Left hindlimb (tissue), 1 donor: ENCODE data around the gene FBXO21.
"Not testable (repeated sequence)": the region's sequence is repeated elsewhere in the genome, so short reads cannot be mapped to it uniquely, and the experiment has no call there.

Source experiments
- DNase-seq: peaks from one replicate; pipeline ENCODE4 v3.0.0-alpha.2; 2018

The FBXO21 gene

DNA sequence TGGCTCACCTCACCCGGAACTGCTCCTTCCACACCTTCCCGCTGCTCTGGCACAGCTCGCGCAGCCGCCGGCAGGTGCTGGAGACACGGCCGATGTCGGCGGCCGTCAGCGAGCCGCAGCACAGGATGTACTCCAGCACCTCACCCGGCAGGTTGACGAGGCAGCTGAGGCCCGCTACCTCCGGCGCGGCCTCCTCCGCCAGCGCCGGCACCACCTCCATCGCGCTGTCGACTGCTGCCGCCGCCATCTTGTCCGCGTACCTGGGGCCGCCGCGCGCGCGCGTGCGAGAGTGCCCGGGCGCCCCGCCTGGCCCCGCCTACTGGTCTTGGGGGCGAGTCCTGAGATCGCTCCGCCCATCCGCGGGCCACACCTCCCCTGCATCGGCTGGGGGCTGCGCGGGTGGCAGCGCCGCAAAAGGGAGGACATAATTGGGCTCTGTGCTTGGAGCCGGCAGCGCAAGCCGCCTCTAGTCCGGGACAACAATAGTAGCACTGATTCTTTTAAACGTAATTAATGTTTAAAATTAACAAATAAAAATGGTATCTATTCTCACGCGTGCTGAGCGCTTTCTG lies at the start of gene FBXO21:
TSS of gene FBXO21 (minus strand) at position 261 of the 572 bp plus-strand sequence. CDS start at position 247, 14 bp downstream.
- peak; percentile 91 for DNase-seq

DNA sequence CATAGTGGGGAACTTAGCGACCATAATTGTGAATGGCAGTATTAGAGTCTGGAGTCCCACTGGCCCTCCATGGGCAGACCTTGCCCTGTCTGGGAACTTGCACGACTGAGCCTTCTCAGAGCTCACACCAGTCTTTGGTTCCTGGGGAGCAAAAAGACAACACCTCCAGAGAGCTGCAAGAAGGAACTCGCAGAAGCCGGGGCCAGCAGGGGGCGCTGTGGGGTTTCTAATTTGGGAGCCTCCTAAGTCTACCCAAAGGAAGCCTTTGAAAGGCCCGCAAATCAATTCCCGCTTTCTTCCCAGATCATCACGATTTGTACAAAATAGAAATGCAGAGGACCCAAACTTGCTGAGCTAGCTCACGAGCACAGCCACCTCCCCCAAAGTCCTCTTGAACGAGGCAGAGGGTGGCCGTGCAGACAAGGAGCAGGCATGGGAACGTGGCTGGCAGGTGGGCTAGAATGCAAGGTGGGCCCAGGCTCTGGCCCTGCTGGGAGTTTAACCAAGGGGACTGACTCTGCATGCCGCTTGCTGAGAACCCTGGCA lies 46.3 kb upstream of the FBXO21 start:
- peak; percentile 74 for DNase-seq

DNA sequence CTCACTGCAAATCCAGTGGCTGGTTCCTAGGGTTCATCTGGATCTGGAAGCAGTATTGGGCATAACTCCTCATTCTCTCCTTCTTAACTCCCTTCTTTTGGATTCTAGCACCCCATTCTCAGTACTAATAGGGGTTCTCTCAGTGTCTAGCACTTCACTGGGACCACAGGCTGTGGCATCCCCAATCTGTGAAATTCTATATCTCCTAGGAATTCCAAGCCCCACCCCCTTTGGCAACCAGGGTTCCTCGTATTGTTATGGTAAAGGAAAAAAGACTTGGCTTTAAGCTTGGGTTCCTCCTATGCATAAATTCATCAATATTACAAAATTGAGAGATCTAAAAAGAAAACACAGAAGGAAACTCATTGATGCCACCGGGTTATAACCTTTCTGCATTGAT lies 45.0 kb upstream of the FBXO21 start:
- no peak for DNase-seq

DNA sequence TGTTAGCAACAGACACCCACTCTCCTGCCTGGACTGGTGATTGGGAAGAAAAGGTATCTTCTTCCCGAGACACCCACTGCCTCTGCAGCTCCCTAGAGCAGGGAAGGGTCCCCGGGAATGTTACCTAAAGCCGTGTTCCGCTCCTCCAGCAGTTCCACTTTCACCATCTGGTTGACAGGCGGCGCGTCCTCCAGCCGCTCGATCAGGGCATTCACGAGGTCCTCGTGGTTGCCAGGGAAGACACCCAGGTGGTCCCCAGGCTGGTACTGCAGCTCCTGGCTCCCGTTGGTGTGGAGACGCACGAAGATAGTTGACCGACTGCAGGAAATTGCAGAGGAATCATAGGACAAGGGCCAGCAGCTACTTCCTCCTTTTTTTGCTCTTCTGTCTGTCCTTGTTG lies 44.2 kb upstream of the FBXO21 start:
- no peak for DNase-seq

DNA sequence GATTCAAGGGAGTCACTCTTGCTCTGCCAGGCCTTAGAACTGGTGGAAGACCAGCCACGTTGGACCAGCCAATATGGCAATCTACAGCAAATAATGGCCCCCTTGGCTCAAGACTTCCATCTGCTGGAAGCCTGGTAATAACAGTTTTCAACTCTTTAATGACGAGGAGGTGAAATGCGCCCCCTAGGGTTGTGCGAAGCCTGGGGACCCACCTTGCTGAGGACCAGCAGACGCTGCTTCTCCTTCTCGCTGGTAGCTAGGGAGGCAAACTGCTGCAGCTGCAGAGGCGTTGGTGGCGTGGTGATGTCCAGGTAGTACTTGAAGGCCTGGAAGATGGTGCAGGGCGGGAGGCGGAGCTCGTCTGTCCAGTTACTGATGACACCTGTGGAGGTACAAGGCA lies 41.5 kb upstream of the FBXO21 start:
- no peak for DNase-seq

GRCh38 chr12:117228239-117228638 lies 38.0 kb upstream of the FBXO21 start:
- DNase-seq = no peak

DNA sequence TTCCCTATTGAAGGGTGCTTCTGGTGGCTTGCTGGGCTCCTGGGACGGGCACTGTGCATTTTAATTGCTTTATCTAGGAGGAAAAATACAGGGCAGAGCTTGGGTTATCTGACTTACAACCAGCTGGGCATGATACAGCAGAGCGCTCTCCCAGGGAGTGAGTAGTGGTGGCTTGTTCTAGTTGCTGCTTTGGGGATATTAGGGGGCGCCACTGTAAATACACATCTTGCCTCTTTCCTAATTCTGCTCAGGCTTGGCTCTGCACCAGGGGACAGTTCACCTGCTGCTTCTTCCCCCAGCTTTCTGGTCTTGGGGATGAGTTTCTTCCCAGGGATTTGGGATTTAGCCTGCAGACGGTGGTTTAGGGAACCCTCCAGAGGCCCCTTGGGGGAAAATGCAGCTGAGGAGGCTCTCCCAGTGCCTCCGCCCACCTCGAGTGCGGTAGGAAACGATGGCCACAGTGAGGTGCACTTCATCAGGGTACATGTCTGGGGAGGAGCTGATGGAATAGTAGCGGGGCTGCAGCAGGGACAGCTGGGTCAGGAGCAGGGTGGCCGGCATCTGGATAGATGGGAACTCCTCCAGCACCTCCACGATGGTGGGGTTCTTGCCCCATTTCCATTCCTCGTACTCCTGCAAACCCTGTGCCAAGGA lies 36.9 kb upstream of the FBXO21 start:
- no peak for DNase-seq

DNA sequence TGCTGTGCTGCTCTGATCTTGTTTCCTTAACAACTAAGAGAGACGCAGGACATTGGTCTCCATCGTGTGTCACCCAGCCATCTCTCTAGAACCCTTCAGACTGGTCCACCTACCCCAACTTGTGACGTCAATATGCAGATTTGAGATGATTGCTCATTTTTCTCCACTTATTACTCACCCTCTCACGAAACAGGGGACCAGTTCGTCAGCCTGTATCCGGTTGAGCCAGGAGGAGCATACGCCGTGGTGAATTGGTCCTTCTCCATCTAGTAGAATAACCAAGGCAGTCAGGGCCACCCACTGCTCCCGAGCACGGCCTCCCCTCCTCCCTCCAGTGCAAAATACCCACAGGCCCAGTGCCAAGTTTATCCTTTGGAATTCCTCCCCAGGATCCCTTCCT lies 36.2 kb upstream of the FBXO21 start:
- DNase-seq = no peak

- no peak for DNase-seq
These were observed 34.9 kb upstream of the FBXO21 start for GRCh38 chr12:117225179-117225578.

DNA sequence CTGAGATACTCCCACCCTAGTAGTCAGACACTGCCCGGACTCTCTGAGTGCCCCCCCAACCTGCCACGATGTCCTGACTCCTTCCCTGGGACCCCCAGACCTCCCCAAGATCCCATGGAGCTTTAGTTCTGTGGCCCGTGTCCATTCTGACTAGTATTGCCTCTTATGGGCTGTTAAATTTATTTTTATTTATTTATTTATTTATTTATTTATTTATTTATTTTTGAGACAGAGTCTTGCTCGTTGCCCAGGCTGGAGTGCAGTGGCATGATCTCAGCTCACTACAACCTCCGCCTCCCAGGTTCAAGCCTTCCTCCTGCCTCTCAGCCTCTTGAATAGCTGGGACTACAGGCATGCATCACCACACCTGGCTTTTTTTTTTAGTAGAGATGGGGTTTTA lies 30.7 kb upstream of the FBXO21 start:
- DNase-seq = not testable (repeated sequence)

DNA sequence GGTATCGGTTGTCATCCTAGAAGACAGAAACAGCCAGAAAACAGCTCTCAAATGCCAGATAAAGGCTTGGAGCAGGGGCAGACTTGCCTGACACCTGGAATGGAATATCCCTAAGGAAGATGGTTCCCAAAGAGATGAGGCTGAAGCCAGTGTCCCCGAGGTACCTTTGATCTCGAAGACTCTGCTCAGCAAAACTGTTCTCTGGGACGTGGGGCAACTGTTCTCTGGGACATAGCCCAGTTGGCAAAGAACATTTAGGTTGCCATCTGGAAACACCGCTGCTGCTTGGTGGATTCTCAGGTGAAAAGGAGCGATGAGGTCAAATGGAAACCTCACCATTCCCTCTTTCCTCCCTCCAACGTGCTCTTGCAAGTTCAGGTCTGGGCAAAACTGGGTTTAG lies 27.9 kb upstream of the FBXO21 start:
- no peak for DNase-seq

DNA sequence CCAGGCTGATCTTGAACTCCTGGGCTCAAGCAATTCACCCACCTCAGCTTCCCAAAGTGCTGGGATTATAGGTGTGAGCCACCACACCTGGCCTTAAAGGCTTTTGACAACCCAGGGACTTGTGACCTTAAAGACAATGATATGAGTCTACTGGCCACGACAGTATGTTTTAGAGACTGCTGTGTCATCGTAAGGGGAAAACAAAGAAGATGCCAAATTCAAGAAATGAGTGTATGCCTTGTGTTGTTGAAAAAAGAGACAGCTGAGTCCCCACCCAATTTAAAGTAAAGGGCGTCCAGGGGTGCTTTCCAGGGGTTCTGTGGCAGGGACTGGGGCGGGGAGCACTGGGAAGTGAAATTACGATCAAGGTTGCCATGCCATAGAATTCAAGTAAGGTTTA lies 26.4 kb upstream of the FBXO21 start:
- no peak for DNase-seq

DNA sequence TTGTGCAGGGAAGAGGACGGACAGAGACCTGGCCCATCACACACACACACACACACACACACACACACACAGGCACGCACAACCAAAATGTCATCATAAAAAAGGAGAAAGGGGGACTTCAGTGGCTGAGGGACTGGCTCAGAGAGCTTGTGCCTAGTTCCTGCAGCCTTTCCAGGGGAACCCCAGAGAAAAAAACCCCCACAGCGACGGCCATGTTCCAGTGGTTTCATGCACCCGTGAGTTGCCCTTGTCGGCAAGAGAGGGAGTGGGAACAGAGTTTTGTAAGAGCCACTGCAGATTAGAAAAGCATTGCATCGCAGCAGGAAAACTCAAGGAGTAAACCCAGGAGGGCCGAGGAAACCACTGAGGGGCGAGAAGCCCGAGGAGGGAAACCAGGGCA lies 24.5 kb upstream of the FBXO21 start:
- DNase-seq = no peak

DNA sequence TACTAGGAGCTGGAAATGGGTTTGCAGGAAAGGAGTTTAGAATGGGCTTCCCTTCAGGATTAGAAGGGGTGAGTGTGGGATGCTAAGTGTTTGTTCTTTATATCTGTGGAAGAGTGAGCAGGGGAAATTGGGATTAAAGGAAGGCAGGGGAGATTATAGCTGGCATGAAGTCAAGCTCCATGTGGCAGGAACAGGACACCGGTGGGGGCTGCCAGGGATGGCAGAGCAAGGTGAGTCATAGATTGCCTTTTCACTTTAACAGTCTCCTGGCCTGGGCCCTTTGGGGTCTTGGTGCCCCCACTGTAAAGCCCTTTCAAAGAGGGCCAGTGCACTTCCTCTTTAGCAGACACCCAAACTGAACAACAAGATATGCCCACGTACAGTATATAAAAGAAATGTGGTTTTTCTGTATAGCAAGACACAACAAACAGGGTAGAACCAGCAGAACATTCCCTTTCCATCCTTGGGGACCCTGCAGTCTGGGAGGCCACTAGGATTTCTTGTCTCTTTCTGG lies 23.1 kb upstream of the FBXO21 start:
- no peak for DNase-seq

DNA sequence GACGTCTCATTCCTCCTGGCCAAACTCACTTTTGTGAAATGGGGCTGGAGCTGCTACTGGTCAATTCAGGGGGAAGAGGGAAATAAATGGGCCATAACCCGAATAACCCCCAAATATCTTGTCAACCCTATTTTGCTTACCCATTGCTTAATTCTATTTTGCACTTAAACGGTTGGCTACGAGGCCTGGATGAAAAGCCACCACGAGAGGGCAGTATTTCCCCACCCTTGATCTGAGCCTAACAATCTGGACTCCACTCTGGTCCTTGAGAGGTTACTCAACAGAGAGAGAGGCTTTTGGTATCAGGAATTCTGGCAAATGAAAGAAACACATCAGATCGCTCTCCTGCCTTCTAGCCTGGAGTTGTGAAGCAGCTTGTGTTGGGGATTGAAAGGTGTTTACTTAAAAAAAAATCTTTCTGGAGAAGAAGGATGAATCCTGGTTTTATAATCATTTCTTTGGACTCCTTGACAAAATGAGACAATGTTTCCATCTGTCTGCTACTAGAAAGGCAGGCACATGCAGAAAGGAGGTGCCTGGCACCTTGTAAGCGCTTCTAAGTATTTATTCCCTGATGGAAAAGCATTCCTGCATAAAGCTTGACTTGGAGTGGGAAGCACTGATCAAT lies 22.4 kb upstream of the FBXO21 start:
- DNase-seq = peak; percentile 65

- no peak for DNase-seq
These were observed 20.1 kb upstream of the FBXO21 start for GRCh38 chr12:117210266-117210918.

- DNase-seq = no peak
These were observed 19.4 kb upstream of the FBXO21 start for GRCh38 chr12:117209626-117210025.

GRCh38 chr12:117208811-117209455 lies 18.7 kb upstream of the FBXO21 start:
- no peak for DNase-seq

DNA sequence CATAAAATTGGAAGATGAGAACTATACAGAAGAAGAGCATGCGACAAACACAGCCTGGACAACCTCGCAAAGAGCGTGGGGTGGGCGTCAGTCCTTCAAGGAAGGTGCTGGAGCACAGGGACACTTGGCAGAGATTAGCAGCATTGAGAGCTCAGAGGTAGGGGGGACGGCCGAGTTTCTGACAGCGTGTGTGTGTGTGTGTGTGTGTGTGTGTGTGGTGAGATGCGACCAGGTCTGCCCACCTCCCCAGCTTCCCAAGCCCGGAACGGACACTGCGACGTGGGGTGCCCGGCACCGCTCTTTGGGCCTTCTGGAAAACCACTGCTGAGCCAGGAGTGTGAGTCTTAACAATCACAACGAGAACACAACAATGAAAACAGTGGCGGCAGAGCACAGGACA lies 17.9 kb upstream of the FBXO21 start:
- DNase-seq = no peak

- no peak for DNase-seq
These were observed 17.4 kb upstream of the FBXO21 start for GRCh38 chr12:117207675-117208074.

DNA sequence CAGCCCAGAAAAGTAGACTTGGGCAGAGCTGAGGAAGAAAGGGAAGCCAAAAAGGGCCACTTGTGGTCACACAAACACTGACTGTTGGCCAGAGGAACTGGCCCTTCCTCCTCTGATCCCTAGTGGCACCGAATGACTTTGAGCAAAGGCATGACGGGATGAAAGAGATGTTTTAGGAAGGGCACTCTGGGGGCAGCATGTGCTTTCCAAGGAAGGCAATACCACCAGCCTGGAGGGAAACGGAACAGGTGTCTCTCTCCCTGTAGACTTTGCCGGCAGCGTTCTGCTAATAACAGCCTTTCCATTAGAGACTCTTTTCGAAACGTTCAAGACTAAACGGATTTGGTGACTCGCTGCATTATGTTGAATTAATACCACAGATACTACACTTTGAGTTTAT lies 12.3 kb upstream of the FBXO21 start:
- DNase-seq = no peak

- no peak for DNase-seq
These were observed 11.8 kb upstream of the FBXO21 start for GRCh38 chr12:117202033-117202432.
